Heart left ventricle (tissue), 13 donors: ENCODE results near the gene ZFP36L1.

Experiments
- POLR2A ChIP-seq, 2 donors: fragments of 450-650 bp; IDR thresholded peaks; one replicate each; pipeline ENCODE4 v1.6.1; 2017; ENCODE audit warnings: antibody characterized with exemption in 2 of 2, mild to moderate bottlenecking in 2 of 2, moderate library complexity in 2 of 2
- TF ChIP-seq, protein P1 (sequence below), 12 donors: fragments of 200-600 bp; sonication (generic) in 4 of 12; IDR thresholded peaks; one replicate each; pipeline versions ENCODE4 v1.5.0 to v1.8.0; 2018 to 2022; ENCODE audit warnings: antibody characterized with exemption in 12 of 12, mild to moderate bottlenecking in 5 of 12
- donor health status: ischemic (EF 13 %, LVEDD 7.1; RV severe dilation, severe dysfunction).
- donor health status: DM: no; HTN: yes; CAD: no.
- donor health status: DM: no; HTN: no; CAD: no.
- donor health status: ischemic (EF 25% LVEDD 6.9; RV normal size, moderate dysfunction).
- donor health status: ischemic (EF 25% LVEDD 5.7; RV mildly dilated, moderate dysfunction).
- donor health status: ischemic (EF 35%, LVEDD 5.7; RV mildly dilated, moderate dysfunction).
- donor health status: nonischemic (EF 11% LVEDD 7.7; RV severe dilation, severe dysfunction).
- donor health status: DM: yes; HTN: yes; CAD: no.
- donor health status: PGD.
- donor health status: ischemic (EF 29% LVEDD 5.4; RV normal size, mild dysfunction).
- donor health status: nonischemic (EF 23%, LVEDD 6.1; RV moderate dilation, normal function).

DNA sequence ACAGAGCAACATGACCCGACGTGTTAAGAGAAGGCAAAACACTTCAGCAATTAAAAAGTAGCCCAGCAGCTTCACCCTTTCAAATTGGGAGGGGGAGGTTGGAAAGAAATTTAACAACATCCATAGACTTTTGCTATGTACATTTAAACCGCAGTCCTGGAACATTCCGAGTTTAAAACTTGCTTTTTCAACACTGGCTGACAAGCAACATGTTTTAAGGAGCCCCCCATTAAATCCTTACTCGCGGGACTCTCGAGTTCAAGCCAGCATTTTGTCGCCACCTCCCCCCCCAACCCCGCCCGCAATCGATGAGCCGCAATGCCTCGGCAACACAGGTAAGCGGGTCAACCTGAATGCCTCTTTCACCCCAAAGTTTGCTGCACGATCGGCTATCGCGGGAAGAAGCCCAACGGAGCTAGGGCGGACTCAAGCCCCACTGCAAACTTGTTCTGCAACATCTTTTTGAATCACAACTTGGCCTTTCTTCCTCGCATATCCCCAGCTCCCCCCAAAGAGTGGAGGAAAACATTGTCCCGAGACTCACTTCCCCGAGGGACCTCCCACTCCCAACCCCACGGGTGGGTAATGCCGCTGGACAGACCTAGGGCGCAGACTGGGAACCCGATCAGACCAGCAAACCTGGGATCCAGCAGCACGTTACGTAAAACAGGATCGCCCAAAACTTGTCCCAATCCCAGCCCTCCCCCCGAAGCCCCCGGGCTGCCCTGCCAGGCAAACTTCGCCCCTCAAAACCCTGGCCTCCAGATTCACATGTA is 777 bp downstream of the ZFP36L1 start:
- TF ChIP-seq, protein P1, sequence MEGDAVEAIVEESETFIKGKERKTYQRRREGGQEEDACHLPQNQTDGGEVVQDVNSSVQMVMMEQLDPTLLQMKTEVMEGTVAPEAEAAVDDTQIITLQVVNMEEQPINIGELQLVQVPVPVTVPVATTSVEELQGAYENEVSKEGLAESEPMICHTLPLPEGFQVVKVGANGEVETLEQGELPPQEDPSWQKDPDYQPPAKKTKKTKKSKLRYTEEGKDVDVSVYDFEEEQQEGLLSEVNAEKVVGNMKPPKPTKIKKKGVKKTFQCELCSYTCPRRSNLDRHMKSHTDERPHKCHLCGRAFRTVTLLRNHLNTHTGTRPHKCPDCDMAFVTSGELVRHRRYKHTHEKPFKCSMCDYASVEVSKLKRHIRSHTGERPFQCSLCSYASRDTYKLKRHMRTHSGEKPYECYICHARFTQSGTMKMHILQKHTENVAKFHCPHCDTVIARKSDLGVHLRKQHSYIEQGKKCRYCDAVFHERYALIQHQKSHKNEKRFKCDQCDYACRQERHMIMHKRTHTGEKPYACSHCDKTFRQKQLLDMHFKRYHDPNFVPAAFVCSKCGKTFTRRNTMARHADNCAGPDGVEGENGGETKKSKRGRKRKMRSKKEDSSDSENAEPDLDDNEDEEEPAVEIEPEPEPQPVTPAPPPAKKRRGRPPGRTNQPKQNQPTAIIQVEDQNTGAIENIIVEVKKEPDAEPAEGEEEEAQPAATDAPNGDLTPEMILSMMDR (IDR thresholded peaks at IDR 0.05): no peak
- no peak for TF ChIP-seq POLR2A (IDR thresholded peaks at IDR 0.05)
